HepG2 (cell line): Measurements from ENCODE around the gene SPACA6. TPM values are rescaled to one million over a fixed set of nuclear protein-coding genes. Genes with fewer than 3 reads are reported as not detected.
A peak's percentile ranks its signal among the peaks of the same experiment; 100 is the strongest.

Experiments
- ATAC-seq: fragments of 200-7000 bp; cut with Tn5 transposase; 3 replicates; pipeline ENCODE4 v1.9.1; 2020; ENCODE audit warnings: mild to moderate bottlenecking, moderate library complexity
- Bru-seq: library from RNA; stranded (reverse); fragments of 400-500 nt; gene quantifications from one replicate; lab custom pipeline; 2021; lab: Mats Ljungman, UMichigan
- BruChase-seq, 2 experiments: library from RNA; stranded (reverse); fragments of 400-500 nt; gene quantifications; one replicate each; lab custom pipeline; 2021; lab: Mats Ljungman, UMichigan
- BruUV-seq: library from RNA; stranded (reverse); fragments of 400-500 nt; replicated peaks from 2 replicates; lab custom pipeline; 2021; lab: Mats Ljungman, UMichigan
- CTCF ChIA-PET: fragments of 300-600 bp; formaldehyde crosslinking; extraction: SDS; loops from one replicate; lab custom pipeline; 2021; ENCODE audit warnings: low total read pairs, inconsistent platforms, low intra/inter-chr PET ratio; lab: Yijun Ruan, JAX
- POLR2A ChIA-PET: fragments of 350-600 bp; sonication (Branson Sonifier 250); formaldehyde crosslinking; loops from one replicate; lab custom pipeline; 2020; ENCODE audit warnings: antibody characterized with exemption, inconsistent platforms; lab: Yijun Ruan, JAX
- DNase-seq: peaks from one replicate; pipeline ENCODE4 v3.0.0-alpha.2; 2015; ENCODE audit warnings: low spot score
- FAIRE-seq: peaks from 3 replicates; lab custom pipeline; 2011; peaks lifted over from hg19 to GRCh38; lab: Jason Lieb, UNC
- H2AFZ ChIP-seq: one replicate; pipeline ENCODE4 v1.6.1; 2011; ENCODE audit warnings: low read length, inconsistent platforms
- H3K27ac ChIP-seq: fragments of 300-600 bp; 3 replicates; pipeline ENCODE4 v1.8.0; 2011; ENCODE audit warnings: mixed run types, mild to moderate bottlenecking, mixed read lengths, low read length, inconsistent platforms; ENCODE audit not compliant: insufficient read depth; ENCODE audit errors: extremely low read length
- H3K27me3 ChIP-seq, 2 experiments: fragments of 200-600 bp in 1 of 2; 2 replicates in 1 of 2; 3 replicates in 1 of 2; pipeline versions ENCODE4 v1.6.0 to v1.8.0; 2011; ENCODE audit warnings: low read length in 2 of 2, mild to moderate bottlenecking in 2 of 2, moderate library complexity in 2 of 2, inconsistent platforms in 1 of 2; ENCODE audit not compliant: insufficient read depth in 2 of 2, control insufficient read depth in 1 of 2
- H3K36me3 ChIP-seq, 2 experiments: fragments of 200-600 bp in 1 of 2; replicated peaks in 1 of 2; 2 replicates in 1 of 2; 3 replicates in 1 of 2; pipeline versions ENCODE4 v1.5.1 to v1.8.0; 2011; ENCODE audit warnings: low read length in 2 of 2, inconsistent platforms in 1 of 2; ENCODE audit not compliant: insufficient read depth in 2 of 2, control insufficient read depth in 1 of 2
- H3K4me1 ChIP-seq: 2 replicates; pipeline ENCODE4 v1.5.1; 2012; ENCODE audit warnings: low read length, inconsistent platforms; ENCODE audit not compliant: insufficient read depth
- H3K4me2 ChIP-seq: 2 replicates; pipeline ENCODE4 v1.6.0; 2011; ENCODE audit warnings: low read depth, low read length, inconsistent platforms
- H3K4me3 ChIP-seq, 3 experiments: fragments of 200-600 bp in 1 of 3; sonication (generic), shearing (Covaris generic) in 1 of 3; replicated peaks in 1 of 3; 2 replicates each; pipeline ENCODE4 v1.5.1; 2011 to 2016; ENCODE audit warnings: low read length in 3 of 3, inconsistent platforms in 2 of 3, low read depth in 2 of 3, mild to moderate bottlenecking in 2 of 3, control low read depth in 1 of 3, mixed read lengths in 1 of 3; ENCODE audit not compliant: insufficient read depth in 1 of 3
- H3K79me2 ChIP-seq: one replicate; pipeline ENCODE4 v1.6.1; 2011; ENCODE audit warnings: low read length, inconsistent platforms; ENCODE audit not compliant: insufficient read depth
- H3K9ac ChIP-seq: 2 replicates; pipeline ENCODE4 v1.6.0; 2011; ENCODE audit warnings: mild to moderate bottlenecking, low read depth, low read length, inconsistent platforms; ENCODE audit not compliant: insufficient read depth
- H3K9me3 ChIP-seq: 2 replicates; pipeline ENCODE4 v1.5.1; 2012; ENCODE audit warnings: mild to moderate bottlenecking, low read length
- H4K20me1 ChIP-seq: 2 replicates; pipeline ENCODE4 v1.6.0; 2011; ENCODE audit warnings: inconsistent platforms, mild to moderate bottlenecking, low read length, moderate library complexity; ENCODE audit not compliant: insufficient read depth
- NR2C2 ChIP-seq: sonication (generic); formaldehyde crosslinking; IDR thresholded peaks from 2 replicates; pipeline ENCODE4 v1.4.0; 2020; ENCODE audit warnings: missing genetic modification reagents, mild to moderate bottlenecking, moderate library complexity, borderline replicate concordance
- NR2F6 ChIP-seq, 2 experiments: IDR thresholded peaks; 2 replicates each; pipeline ENCODE4 v1.6.1; 2016; ENCODE audit warnings: antibody characterized with exemption in 1 of 2, mild to moderate bottlenecking in 1 of 2
- SMARCE1 ChIP-seq: fragments of 450-650 bp; IDR thresholded peaks from 2 replicates; pipeline ENCODE4 v1.6.1; 2017; ENCODE audit warnings: borderline replicate concordance
- ZNF17 ChIP-seq: sonication (generic); formaldehyde crosslinking; IDR thresholded peaks from 2 replicates; pipeline ENCODE4 v1.5.0; 2020; ENCODE audit warnings: mild to moderate bottlenecking, missing genetic modification reagents
- WGBS: methylation state at CpG from one replicate; pipeline ENCODE4 v1.1.6; 2017; ENCODE audit warnings: low lambda C conversion rate; 5-methylcytosine and 5-hydroxymethylcytosine counted together
- in situ Hi-C: cut with HindIII; loops from 2 replicates; pipeline ENCODE4 v1.10.0; 2017; ENCODE audit warnings: low pct_unique_long_range_greater_than_20kb; ENCODE audit not compliant: extremely low pct_ligation_motif_present
- intact Hi-C: fragments of 100-400 bp; cut with micrococcal nuclease; formaldehyde crosslinking; loops from one replicate; pipeline ENCODE4 v1.10.0; 2022; ENCODE audit not compliant: unreplicated experiment
- long read RNA-seq, 2 experiments: library from RNA in 1 of 2; library from polyadenylated mRNA in 1 of 2; stranded (forward) in 1 of 2; unstranded in 1 of 2; transcript quantifications; one replicate each; pipeline ENCODE4 v2.0.0, GENCODE V29; 2019 to 2022
- polyA minus RNA-seq, 3 experiments: library from RNA; depleted of rRNA, polyadenylated mRNA; stranded (reverse); fragments of >200 nt; gene quantifications; 2 replicates each; pipeline ENCODE4 v1.2.3, GENCODE V29; 2011; ENCODE audit warnings: low replicate concordance in 1 of 3
- polyA plus RNA-seq, 8 experiments: library from polyadenylated mRNA; depleted of rRNA in 3 of 8; stranded (reverse) in 7 of 8; unstranded in 1 of 8; fragments of >200 nt; fragmentation: Illumina TruSeq in 4 of 8; extraction: Trizol in 4 of 8; gene quantifications; 2 replicates each; pipeline versions ENCODE4 v1.2.1 to v1.2.3, GENCODE V29; 2011 to 2016; ENCODE audit warnings: low read depth in 4 of 8, missing spikeins in 1 of 8, mixed read lengths in 1 of 8; ENCODE audit not compliant: insufficient read depth in 1 of 8
- total RNA-seq, 5 experiments: library from RNA; depleted of rRNA; stranded (reverse); fragments of >200 nt; fragmentation: Illumina TruSeq; extraction: Trizol; gene quantifications; 2 replicates each; pipeline ENCODE4 v1.2.3, GENCODE V29; 2016; ENCODE audit warnings: low read depth in 1 of 5
- TF ChIP-seq, protein P1 (sequence below): sonication (generic); formaldehyde crosslinking; IDR thresholded peaks from 2 replicates; pipeline ENCODE4 v1.4.0; 2020; ENCODE audit warnings: missing genetic modification reagents, borderline replicate concordance

The SPACA6 gene, protein sequence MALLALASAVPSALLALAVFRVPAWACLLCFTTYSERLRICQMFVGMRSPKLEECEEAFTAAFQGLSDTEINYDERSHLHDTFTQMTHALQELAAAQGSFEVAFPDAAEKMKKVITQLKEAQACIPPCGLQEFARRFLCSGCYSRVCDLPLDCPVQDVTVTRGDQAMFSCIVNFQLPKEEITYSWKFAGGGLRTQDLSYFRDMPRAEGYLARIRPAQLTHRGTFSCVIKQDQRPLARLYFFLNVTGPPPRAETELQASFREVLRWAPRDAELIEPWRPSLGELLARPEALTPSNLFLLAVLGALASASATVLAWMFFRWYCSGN
- total RNA-seq (2016; rRNA removed; fragmentation: Illumina TruSeq; extraction: Trizol) (0.53 and 2.2 TPM in 2 replicates), polyA plus RNA-seq (2011; rRNA removed) (1.4 and 2.3 TPM in 2 replicates), polyA minus RNA-seq (2011; rRNA and poly(A)+ RNA removed; ENCODE audit: low replicate concordance) (1.8 and 1.9 TPM in 2 replicates), Bru-seq, nascent RNA (percentile 60 among the genes with signal in this experiment), BruChase-seq, experiment 1, labeled RNA remaining after a 6-hour chase (percentile 60 among the genes with signal in this experiment), BruChase-seq, experiment 2, labeled RNA remaining after a 2-hour chase (percentile 62 among the genes with signal in this experiment)
- 1.1 and 1.9 TPM in 2 replicates for total RNA-seq (2016; cell fraction: cytosol; rRNA removed; fragmentation: Illumina TruSeq; extraction: Trizol; ENCODE audit: low read depth)
- total RNA-seq (2016; cell fraction: insoluble cytoplasmic fraction; rRNA removed; fragmentation: Illumina TruSeq; extraction: Trizol) = 2.6 TPM in 1 of 2 replicates, not detected in the other
- 0.53 and 1.2 TPM in 2 replicates for total RNA-seq (2016; cell fraction: membrane; rRNA removed; fragmentation: Illumina TruSeq; extraction: Trizol)
- 2.1 and 4.9 TPM in 2 replicates for total RNA-seq (2016; cell fraction: nucleus; rRNA removed; fragmentation: Illumina TruSeq; extraction: Trizol)
- polyA plus RNA-seq (2011; cell fraction: cytosol; rRNA removed) = 0.26 and 0.76 TPM in 2 replicates
- 12.4 and 14.0 TPM in 2 replicates for polyA plus RNA-seq (2011; cell fraction: nucleus; rRNA removed)
- polyA plus RNA-seq (2012) = 2.2 and 3.3 TPM in 2 replicates
- polyA plus RNA-seq (2016; cell fraction: cytosol; fragmentation: Illumina TruSeq; extraction: Trizol; ENCODE audit: low read depth) = 0.78 and 0.85 TPM in 2 replicates
- polyA plus RNA-seq (2016; cell fraction: insoluble cytoplasmic fraction; fragmentation: Illumina TruSeq; extraction: Trizol; ENCODE audit: low read depth) = 0.48 and 0.82 TPM in 2 replicates
- 0.42 and 1.5 TPM in 2 replicates for polyA plus RNA-seq (2016; cell fraction: membrane; fragmentation: Illumina TruSeq; extraction: Trizol; ENCODE audit: low read depth)
- polyA plus RNA-seq (2016; cell fraction: nucleus; fragmentation: Illumina TruSeq; extraction: Trizol; ENCODE audit: insufficient read depth, low read depth) = 9.6 and 9.8 TPM in 2 replicates
- polyA minus RNA-seq (2011; cell fraction: cytosol; rRNA and poly(A)+ RNA removed) = not detected in 2 replicates
- 6.3 and 6.8 TPM in 2 replicates for polyA minus RNA-seq (2011; cell fraction: nucleus; rRNA and poly(A)+ RNA removed)
- long read RNA-seq, experiment 1 = 0 reads
- long read RNA-seq, experiment 2 = 0 reads

DNA sequence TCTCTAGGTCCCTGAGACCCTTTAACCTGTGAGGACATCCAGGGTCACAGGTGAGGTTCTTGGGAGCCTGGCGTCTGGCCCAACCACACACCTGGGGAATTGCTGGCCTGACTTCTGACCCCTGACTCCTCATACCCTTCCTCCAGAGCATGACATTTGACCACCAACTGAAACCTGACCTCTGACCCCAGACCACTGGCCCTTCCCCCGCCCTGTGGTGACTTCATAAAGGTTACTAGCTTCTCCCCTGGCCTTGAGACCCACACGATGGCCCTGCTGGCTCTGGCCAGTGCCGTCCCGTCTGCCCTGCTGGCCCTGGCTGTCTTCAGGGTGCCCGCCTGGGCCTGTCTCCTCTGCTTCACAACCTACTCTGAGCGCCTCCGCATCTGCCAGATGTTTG lies at the start of gene SPACA6:
Gene SPACA6, plus strand, starts transcription at position 71 of the 400 bp plus-strand sequence. Its CDS starts 197 bp downstream, at position 268.
- POLR2A ChIA-PET = no interaction called here
- no peak for ATAC-seq
- no TSS peak for BruUV-seq
- Histone ChIP-seq H3K36me3 (peaks cover 2 to 6% of the 10 kb centered on the region in 2 experiments; a peak in 1 of 5 replicates), H2AFZ (no peak within 1 kb of the TSS), H4K20me1 (peaks cover 15% of the 10 kb centered on the region; the same call in 1 of the 2 replicates), H3K4me1 (peaks cover 13% of the 10 kb centered on the region; the same call in 1 of the 2 replicates), H3K27ac (no peak within 1 kb of the TSS), H3K9me3 (no peaks in the 10 kb centered on the region), H3K9ac (no peak within 1 kb of the TSS), H3K27me3 (no peaks in the 10 kb centered on the region; a peak in 1 of 5 replicates), H3K4me3 (no peak within 1 kb of the TSS), H3K79me2 (no peaks in the 10 kb centered on the region), H3K4me2 (no peak within 1 kb of the TSS)
- DNase-seq = no peak
- in situ Hi-C loops (no loop called here), intact Hi-C loops (no loop called here)
- 69% methylated on average over 8 of the region's 8 CpGs for WGBS
- FAIRE-seq = no peak
- TF ChIP-seq NR2C2 (CRISPR knock-in tag) (peak; percentile 64), SMARCE1 (no peak), ZNF17 (no peak), NR2F6 (IDR thresholded peaks at IDR 0.05) (peak; percentile 49; the same call in 1 of the 2 replicates), NR2F6 (CRISPR knock-in tag; IDR thresholded peaks at IDR 0.05) (no peak)
- TF ChIP-seq, protein P1, sequence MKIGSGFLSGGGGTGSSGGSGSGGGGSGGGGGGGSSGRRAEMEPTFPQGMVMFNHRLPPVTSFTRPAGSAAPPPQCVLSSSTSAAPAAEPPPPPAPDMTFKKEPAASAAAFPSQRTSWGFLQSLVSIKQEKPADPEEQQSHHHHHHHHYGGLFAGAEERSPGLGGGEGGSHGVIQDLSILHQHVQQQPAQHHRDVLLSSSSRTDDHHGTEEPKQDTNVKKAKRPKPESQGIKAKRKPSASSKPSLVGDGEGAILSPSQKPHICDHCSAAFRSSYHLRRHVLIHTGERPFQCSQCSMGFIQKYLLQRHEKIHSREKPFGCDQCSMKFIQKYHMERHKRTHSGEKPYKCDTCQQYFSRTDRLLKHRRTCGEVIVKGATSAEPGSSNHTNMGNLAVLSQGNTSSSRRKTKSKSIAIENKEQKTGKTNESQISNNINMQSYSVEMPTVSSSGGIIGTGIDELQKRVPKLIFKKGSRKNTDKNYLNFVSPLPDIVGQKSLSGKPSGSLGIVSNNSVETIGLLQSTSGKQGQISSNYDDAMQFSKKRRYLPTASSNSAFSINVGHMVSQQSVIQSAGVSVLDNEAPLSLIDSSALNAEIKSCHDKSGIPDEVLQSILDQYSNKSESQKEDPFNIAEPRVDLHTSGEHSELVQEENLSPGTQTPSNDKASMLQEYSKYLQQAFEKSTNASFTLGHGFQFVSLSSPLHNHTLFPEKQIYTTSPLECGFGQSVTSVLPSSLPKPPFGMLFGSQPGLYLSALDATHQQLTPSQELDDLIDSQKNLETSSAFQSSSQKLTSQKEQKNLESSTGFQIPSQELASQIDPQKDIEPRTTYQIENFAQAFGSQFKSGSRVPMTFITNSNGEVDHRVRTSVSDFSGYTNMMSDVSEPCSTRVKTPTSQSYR (CRISPR knock-in tag) = 0 out of 2 replicates have a peak, but pooled peaks have one; percentile 32
- CTCF ChIA-PET = no interaction called here
